Tibial nerve (tissue), 4 donors: ENCODE results near the gene PAQR9.

Source experiments
- EP300 ChIP-seq, 2 donors: sonication (generic); formaldehyde crosslinking; IDR thresholded peaks; one replicate each; pipeline ENCODE4 v1.6.1; 2017; ENCODE audit warnings: antibody characterized with exemption in 2 of 2, mild to moderate bottlenecking in 1 of 2
- TF ChIP-seq, protein P1 (sequence below), 5 experiments: fragments of 200-600 bp in 3 of 5; fragments of 450-650 bp in 2 of 5; sonication (generic) in 3 of 5; IDR thresholded peaks; one replicate each; pipeline ENCODE4 v1.5.1; 2016 to 2019; ENCODE audit warnings: antibody characterized with exemption in 5 of 5, mild to moderate bottlenecking in 3 of 5, moderate library complexity in 2 of 5

DNA sequence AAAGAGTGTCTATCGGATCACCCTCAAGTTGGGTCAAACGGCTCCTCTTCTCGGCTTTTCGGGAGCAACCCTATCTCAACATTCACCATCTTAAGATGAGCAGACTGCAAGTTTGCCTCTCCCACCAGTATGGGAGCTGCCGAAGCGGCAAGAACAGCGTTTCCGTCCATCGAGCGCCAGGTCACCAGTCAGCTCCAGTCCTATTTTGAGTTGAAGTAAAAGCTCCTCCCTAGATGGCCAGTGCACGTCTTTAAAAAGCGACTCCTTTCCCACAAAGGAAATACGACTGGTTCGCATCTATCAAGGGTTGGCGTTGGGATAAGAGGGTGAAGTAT is 37.5 kb upstream of the PAQR9 start:
- TF ChIP-seq, protein P1, sequence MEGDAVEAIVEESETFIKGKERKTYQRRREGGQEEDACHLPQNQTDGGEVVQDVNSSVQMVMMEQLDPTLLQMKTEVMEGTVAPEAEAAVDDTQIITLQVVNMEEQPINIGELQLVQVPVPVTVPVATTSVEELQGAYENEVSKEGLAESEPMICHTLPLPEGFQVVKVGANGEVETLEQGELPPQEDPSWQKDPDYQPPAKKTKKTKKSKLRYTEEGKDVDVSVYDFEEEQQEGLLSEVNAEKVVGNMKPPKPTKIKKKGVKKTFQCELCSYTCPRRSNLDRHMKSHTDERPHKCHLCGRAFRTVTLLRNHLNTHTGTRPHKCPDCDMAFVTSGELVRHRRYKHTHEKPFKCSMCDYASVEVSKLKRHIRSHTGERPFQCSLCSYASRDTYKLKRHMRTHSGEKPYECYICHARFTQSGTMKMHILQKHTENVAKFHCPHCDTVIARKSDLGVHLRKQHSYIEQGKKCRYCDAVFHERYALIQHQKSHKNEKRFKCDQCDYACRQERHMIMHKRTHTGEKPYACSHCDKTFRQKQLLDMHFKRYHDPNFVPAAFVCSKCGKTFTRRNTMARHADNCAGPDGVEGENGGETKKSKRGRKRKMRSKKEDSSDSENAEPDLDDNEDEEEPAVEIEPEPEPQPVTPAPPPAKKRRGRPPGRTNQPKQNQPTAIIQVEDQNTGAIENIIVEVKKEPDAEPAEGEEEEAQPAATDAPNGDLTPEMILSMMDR (IDR thresholded peaks at IDR 0.05), result no peak
- no peak for TF ChIP-seq EP300 (IDR thresholded peaks at IDR 0.05)
